CD4-positive, alpha-beta T cell (primary cell): ENCODE results near the gene ECEL1. TPM values are rescaled to one million over a fixed set of nuclear protein-coding genes. Genes with fewer than 3 reads are reported as not detected.
"Not testable (repeated sequence)": the region's sequence is repeated elsewhere in the genome, so short reads cannot be mapped to it uniquely, and the experiment has no call there.

Experiments
- ATAC-seq: fragments of 200-7000 bp; cut with Tn5 transposase; one replicate; pipeline ENCODE4 v1.10.0; 2022; ENCODE audit warnings: mild to moderate bottlenecking; ENCODE audit not compliant: poor library complexity
- CTCF ChIA-PET: fragments of 350-600 bp; sonication (Branson Sonifier 250); formaldehyde crosslinking; loops from one replicate; lab custom pipeline; 2021; ENCODE audit warnings: antibody characterized with exemption, inconsistent platforms; lab: Charles Lee
- POLR2A ChIA-PET: fragments of 350-600 bp; sonication (Branson Sonifier 250); formaldehyde crosslinking; loops from one replicate; lab custom pipeline; 2021; ENCODE audit warnings: antibody characterized with exemption, inconsistent platforms; lab: Charles Lee
- DNase-seq, 14 experiments: peaks; one replicate each; pipeline ENCODE4 v3.0.0-alpha.2; 2013 to 2020; ENCODE audit warnings: mixed read lengths in 2 of 14
- H3K27ac ChIP-seq, 2 donors: one replicate each; pipeline versions ENCODE4 v1.5.1 to v1.7.0; 2013; ENCODE audit warnings: low read length in 2 of 2, low read depth in 1 of 2, mild to moderate bottlenecking in 1 of 2
- H3K27me3 ChIP-seq, 2 experiments: 1 replicate in 1 of 2; 2 replicates in 1 of 2; pipeline versions ENCODE4 v1.6.1 to v1.7.0; 2013; ENCODE audit warnings: low read length in 2 of 2, control low read depth in 1 of 2, mild to moderate bottlenecking in 1 of 2, moderate library complexity in 1 of 2; ENCODE audit not compliant: insufficient read depth in 2 of 2, control insufficient read depth in 1 of 2
- H3K36me3 ChIP-seq: one replicate; pipeline ENCODE4 v1.6.1; 2013; ENCODE audit warnings: low read length, control low read depth; ENCODE audit not compliant: insufficient read depth
- H3K4me1 ChIP-seq: one replicate; pipeline ENCODE4 v1.6.1; 2013; ENCODE audit warnings: low read length, control low read depth; ENCODE audit not compliant: insufficient read depth
- H3K4me3 ChIP-seq: one replicate; pipeline ENCODE4 v1.5.1; 2013; ENCODE audit warnings: mild to moderate bottlenecking, low read length, moderate library complexity
- H3K9me3 ChIP-seq, 2 experiments: 1 replicate in 1 of 2; 2 replicates in 1 of 2; pipeline versions ENCODE4 v1.6.1 to v1.7.0; 2013; ENCODE audit warnings: low read length in 2 of 2, mild to moderate bottlenecking in 2 of 2, control low read depth in 1 of 2, moderate library complexity in 1 of 2; ENCODE audit not compliant: control insufficient read depth in 1 of 2, insufficient read depth in 1 of 2
- H3K27ac Mint-ChIP-seq: one replicate; pipeline ENCODE4 v1.8.0; 2020; ENCODE audit warnings: mixed read lengths
- H3K27me3 Mint-ChIP-seq: one replicate; pipeline ENCODE4 v1.8.0; 2021; ENCODE audit warnings: mixed read lengths
- H3K36me3 Mint-ChIP-seq: one replicate; pipeline ENCODE4 v1.8.0; 2021; ENCODE audit warnings: low read depth, mixed read lengths
- H3K4me1 Mint-ChIP-seq: one replicate; pipeline ENCODE4 v1.8.0; 2021; ENCODE audit warnings: low read depth, mixed read lengths
- H3K4me3 Mint-ChIP-seq: one replicate; pipeline ENCODE4 v1.8.0; 2020; ENCODE audit warnings: mild to moderate bottlenecking, mixed read lengths
- H3K9me3 Mint-ChIP-seq: one replicate; pipeline ENCODE4 v1.8.0; 2020; ENCODE audit warnings: mixed read lengths
- intact Hi-C, 2 experiments: fragments of 100-400 bp; cut with DNase I in 1 of 2; cut with micrococcal nuclease in 1 of 2; formaldehyde crosslinking; loops; one replicate each; pipeline versions ENCODE4 v1.15.1 to v1.9.0; 2023 to 2025; cut with DNase I, micrococcal nuclease
- total RNA-seq, 174 experiments: library from RNA in 2 of 174; stranded (reverse) in 2 of 174; gene quantifications; one replicate each; pipeline ENCODE4 v1.2.3 and lab custom pipeline; 2021 to 2026
- TF ChIP-seq, protein P1 (sequence below): fragments of 200-600 bp; IDR thresholded peaks from one replicate; pipeline ENCODE4 v1.8.0; 2022; ENCODE audit warnings: antibody characterized with exemption, mild to moderate bottlenecking

ECEL1 gene
- total RNA-seq, 2 experiments from 2014 or later, result not detected

- intact Hi-C loops, result no loop called here
- no peak for ATAC-seq
- Mint-ChIP-seq H3K4me1 (no peaks in the 10 kb centered on the region), H3K36me3 (no peaks in the 10 kb centered on the region), H3K4me3 (no peak overlapping the region), H3K9me3 (no peaks in the 10 kb centered on the region), H3K27ac (no peak overlapping the region), H3K27me3 (peaks cover 27% of the 10 kb centered on the region)
- DNase-seq, result no peak
- CTCF ChIA-PET, result no interaction called here
- Histone ChIP-seq H3K9me3 (peaks cover 0 to 15% of the 10 kb centered on the region in 2 experiments), H3K4me1 (no peaks in the 10 kb centered on the region), H3K36me3 (no peaks in the 10 kb centered on the region), H3K27ac (no peak overlapping the region), H3K27me3 (peaks cover 5 to 23% of the 10 kb centered on the region in 2 experiments), H3K4me3 (no peak overlapping the region)
- POLR2A ChIA-PET, result no interaction called here
- TF ChIP-seq, protein P1, sequence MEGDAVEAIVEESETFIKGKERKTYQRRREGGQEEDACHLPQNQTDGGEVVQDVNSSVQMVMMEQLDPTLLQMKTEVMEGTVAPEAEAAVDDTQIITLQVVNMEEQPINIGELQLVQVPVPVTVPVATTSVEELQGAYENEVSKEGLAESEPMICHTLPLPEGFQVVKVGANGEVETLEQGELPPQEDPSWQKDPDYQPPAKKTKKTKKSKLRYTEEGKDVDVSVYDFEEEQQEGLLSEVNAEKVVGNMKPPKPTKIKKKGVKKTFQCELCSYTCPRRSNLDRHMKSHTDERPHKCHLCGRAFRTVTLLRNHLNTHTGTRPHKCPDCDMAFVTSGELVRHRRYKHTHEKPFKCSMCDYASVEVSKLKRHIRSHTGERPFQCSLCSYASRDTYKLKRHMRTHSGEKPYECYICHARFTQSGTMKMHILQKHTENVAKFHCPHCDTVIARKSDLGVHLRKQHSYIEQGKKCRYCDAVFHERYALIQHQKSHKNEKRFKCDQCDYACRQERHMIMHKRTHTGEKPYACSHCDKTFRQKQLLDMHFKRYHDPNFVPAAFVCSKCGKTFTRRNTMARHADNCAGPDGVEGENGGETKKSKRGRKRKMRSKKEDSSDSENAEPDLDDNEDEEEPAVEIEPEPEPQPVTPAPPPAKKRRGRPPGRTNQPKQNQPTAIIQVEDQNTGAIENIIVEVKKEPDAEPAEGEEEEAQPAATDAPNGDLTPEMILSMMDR, result no peak
Observed at GRCh38 chr2:232534940-232535651, 47.5 kb upstream of the ECEL1 start.

- Mint-ChIP-seq H3K27me3 (peaks cover 35% of the 10 kb centered on the region), H3K27ac (no peak overlapping the region), H3K9me3 (no peaks in the 10 kb centered on the region), H3K4me1 (peaks cover 2% of the 10 kb centered on the region), H3K36me3 (no peaks in the 10 kb centered on the region), H3K4me3 (no peak overlapping the region)
- Histone ChIP-seq H3K9me3 (peaks cover 0 to 15% of the 10 kb centered on the region in 2 experiments), H3K36me3 (no peaks in the 10 kb centered on the region), H3K27ac (no peak overlapping the region), H3K4me1 (peaks cover 2% of the 10 kb centered on the region), H3K4me3 (no peak overlapping the region), H3K27me3 (peaks cover 6 to 23% of the 10 kb centered on the region in 2 experiments)
- CTCF ChIA-PET, result no interaction called here
- POLR2A ChIA-PET, result no interaction called here
- DNase-seq (no peak), ATAC-seq (no peak)
- intact Hi-C loops, result no loop called here
- TF ChIP-seq, protein P1, result no peak
Observed at GRCh38 chr2:232533944-232534710, 46.5 kb upstream of the ECEL1 start.

DNA sequence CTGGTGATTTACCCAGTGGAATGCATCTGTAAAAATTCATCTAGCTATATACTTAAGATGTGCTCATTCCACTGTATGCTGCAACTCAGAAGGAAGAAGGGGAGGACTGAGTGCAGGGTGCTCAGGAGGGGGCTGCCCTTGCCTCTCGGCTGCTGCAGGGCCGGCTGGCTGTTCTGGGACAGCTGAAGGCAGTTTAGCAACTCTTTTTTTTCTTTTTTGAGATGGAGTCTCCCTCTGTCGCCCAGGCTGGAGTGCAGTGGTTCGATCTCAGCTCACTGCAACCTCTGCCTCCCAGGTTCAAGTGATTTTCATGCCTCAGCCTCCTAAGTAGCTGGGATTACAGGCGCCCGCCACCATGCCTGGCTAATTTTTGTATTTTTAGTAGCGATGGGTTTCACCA lies 45.2 kb upstream of the ECEL1 start:
- intact Hi-C loops, CTCF ChIA-PET, H3K36me3 Mint-ChIP-seq, H3K27ac Mint-ChIP-seq, H3K4me3 ChIP-seq, DNase-seq, H3K4me3 Mint-ChIP-seq, ATAC-seq, H3K27ac ChIP-seq, POLR2A ChIA-PET, H3K9me3 Mint-ChIP-seq, H3K36me3 ChIP-seq: not testable (repeated sequence)
- Histone ChIP-seq H3K4me1 (peaks cover 13% of the 10 kb centered on the region), H3K27me3 (peaks cover 19 to 23% of the 10 kb centered on the region in 2 experiments), H3K9me3 (peaks cover 0 to 15% of the 10 kb centered on the region in 2 experiments)
- H3K4me1 Mint-ChIP-seq, result peaks cover 12% of the 10 kb centered on the region
- peaks cover 48% of the 10 kb centered on the region for H3K27me3 Mint-ChIP-seq
